Measurements from ENCODE around the gene NPC1L1. TPM values are rescaled to one million over a fixed set of nuclear protein-coding genes. Genes with fewer than 3 reads are reported as not detected.
A peak's percentile ranks its signal among the peaks of the same experiment; 100 is the strongest.

Gene NPC1L1
- total and polyA plus RNA-seq, 2 of the 13 experiments (the other 11 are each of a cell fraction or from before 2014, with no cell fraction given) = 4.8 to 14.5 TPM

DNA sequence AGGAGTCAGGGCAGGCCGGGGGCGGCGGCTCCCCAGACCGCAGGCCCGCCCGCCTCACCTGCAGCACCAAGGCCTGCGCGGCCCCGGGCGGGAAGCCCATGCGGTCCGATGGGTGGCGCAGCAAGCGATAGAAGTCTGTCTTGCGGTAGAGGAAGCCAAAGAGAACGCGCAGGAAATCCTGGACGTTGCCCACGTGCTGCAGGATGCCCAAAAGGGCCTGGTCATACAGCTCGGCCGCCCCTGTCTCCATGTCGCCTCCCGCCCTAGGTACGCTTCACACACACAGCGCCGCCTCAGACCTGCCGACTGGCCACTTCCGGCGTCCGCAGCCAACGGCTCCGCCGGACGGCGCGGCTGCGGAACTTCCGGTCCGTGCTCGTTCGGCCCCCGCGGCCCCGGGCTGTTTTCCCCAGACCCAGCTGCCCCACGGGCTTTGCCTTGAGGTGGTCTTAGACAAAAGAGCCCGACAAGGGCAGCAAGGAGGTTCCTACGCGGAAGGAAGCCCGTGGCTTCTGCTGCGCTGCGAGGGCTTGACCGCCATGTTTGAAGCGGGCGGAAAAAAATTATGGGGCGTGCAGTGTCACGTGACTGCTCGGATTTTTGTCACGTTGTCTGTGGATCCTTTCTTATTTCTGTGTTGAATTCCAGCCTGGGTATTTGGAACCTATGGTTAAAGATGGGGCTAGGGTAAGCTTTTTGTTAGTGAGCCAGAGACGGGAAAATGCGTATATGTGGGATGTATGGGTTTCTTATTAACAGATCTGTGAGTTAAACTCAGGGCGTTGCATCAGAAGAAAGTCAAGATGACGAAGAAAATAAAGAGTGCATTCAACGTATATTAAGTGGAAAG is 50.6 kb downstream of the NPC1L1 start, which contains the start of gene NUDCD3 (continued):
- TF ChIP-seq RARG (CRISPR knock-in tag; IDR thresholded peaks at IDR 0.05; ENCODE audit: low read depth) = no peak; the same call in 1 of the 2 replicates
- TF ChIP-seq SP5 (CRISPR knock-in tag; IDR thresholded peaks at IDR 0.05; ENCODE audit: borderline replicate concordance, low read depth) = 0 out of 2 replicates have a peak, but pooled peaks have one; percentile 10
- TF ChIP-seq HNRNPUL1 (IDR thresholded peaks at IDR 0.05; ENCODE audit: low read depth, low read length) = no peak
- TF ChIP-seq ZNF17 (CRISPR knock-in tag; IDR thresholded peaks at IDR 0.05) = peak; percentile 52; the same call in 1 of the 2 replicates
- peak; percentile 81; the same call in 1 of the 2 replicates for TF ChIP-seq PHF21A (CRISPR knock-in tag; IDR thresholded peaks at IDR 0.05)
- peak; percentile 59; the same call in 1 of the 2 replicates for TF ChIP-seq ARHGAP35 (CRISPR knock-in tag; IDR thresholded peaks at IDR 0.05; ENCODE audit: borderline replicate concordance)
- peak; percentile 95 for TF ChIP-seq PHF20 (CRISPR knock-in tag; IDR thresholded peaks at IDR 0.05)
- peak; percentile 30; the same call in 1 of the 2 replicates for TF ChIP-seq IRF2 (CRISPR knock-in tag; IDR thresholded peaks at IDR 0.05)
- no peak for TF ChIP-seq ZNF496 (CRISPR knock-in tag; IDR thresholded peaks at IDR 0.05; ENCODE audit: insufficient replicate concordance)
- TF ChIP-seq SMYD3 (CRISPR knock-in tag; IDR thresholded peaks at IDR 0.05) = no peak
- TF ChIP-seq, protein P1, sequence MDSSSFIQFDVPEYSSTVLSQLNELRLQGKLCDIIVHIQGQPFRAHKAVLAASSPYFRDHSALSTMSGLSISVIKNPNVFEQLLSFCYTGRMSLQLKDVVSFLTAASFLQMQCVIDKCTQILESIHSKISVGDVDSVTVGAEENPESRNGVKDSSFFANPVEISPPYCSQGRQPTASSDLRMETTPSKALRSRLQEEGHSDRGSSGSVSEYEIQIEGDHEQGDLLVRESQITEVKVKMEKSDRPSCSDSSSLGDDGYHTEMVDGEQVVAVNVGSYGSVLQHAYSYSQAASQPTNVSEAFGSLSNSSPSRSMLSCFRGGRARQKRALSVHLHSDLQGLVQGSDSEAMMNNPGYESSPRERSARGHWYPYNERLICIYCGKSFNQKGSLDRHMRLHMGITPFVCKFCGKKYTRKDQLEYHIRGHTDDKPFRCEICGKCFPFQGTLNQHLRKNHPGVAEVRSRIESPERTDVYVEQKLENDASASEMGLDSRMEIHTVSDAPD (CRISPR knock-in tag; IDR thresholded peaks at IDR 0.05) = no peak
- TF ChIP-seq HDAC1 (CRISPR knock-in tag; IDR thresholded peaks at IDR 0.05) = peak; percentile 77
- no peak for TF ChIP-seq ZMYM3 (CRISPR knock-in tag; IDR thresholded peaks at IDR 0.05)
- TF ChIP-seq, protein P2, sequence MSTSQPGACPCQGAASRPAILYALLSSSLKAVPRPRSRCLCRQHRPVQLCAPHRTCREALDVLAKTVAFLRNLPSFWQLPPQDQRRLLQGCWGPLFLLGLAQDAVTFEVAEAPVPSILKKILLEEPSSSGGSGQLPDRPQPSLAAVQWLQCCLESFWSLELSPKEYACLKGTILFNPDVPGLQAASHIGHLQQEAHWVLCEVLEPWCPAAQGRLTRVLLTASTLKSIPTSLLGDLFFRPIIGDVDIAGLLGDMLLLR (CRISPR knock-in tag; IDR thresholded peaks at IDR 0.05) = peak; percentile 61; the same call in 1 of the 2 replicates
- TF ChIP-seq NFKB2 (CRISPR knock-in tag; IDR thresholded peaks at IDR 0.05; ENCODE audit: borderline replicate concordance) = peak; percentile 29; the same call in 1 of the 2 replicates
- TF ChIP-seq NR2F1 (CRISPR knock-in tag; IDR thresholded peaks at IDR 0.05) = peak in 1 of 2 experiments; percentile 57; a peak in 1 of 4 replicates
- TF ChIP-seq ZNF124 (CRISPR knock-in tag; IDR thresholded peaks at IDR 0.05) = no peak; the same call in 1 of the 2 replicates
- TF ChIP-seq KAT7 (CRISPR knock-in tag; IDR thresholded peaks at IDR 0.05; ENCODE audit: borderline replicate concordance) = peak; percentile 85; the same call in 1 of the 2 replicates
- TF ChIP-seq JDP2 (CRISPR knock-in tag; IDR thresholded peaks at IDR 0.05; ENCODE audit: borderline replicate concordance) = no peak
- TF ChIP-seq ZNF883 (CRISPR knock-in tag; IDR thresholded peaks at IDR 0.05; ENCODE audit: not compliant biosample characterization) = peak; percentile 82
- peak; percentile 76; the same call in 1 of the 2 replicates for TF ChIP-seq CCDC6 (CRISPR knock-in tag; IDR thresholded peaks at IDR 0.05)
- no peak; the same call in 1 of the 2 replicates for TF ChIP-seq NRL (CRISPR knock-in tag; IDR thresholded peaks at IDR 0.05; ENCODE audit: borderline replicate concordance)
- TF ChIP-seq IRX3 (CRISPR knock-in tag; IDR thresholded peaks at IDR 0.05; ENCODE audit: borderline replicate concordance, low read depth) = 0 out of 2 replicates have a peak, but pooled peaks have one; percentile 33
- no peak for TF ChIP-seq PTBP1 (IDR thresholded peaks at IDR 0.05; ENCODE audit: low read depth, low read length, poor library complexity, severe bottlenecking)

All from HepG2 (cell line).